Karpas-422 (cell line): Measurements from ENCODE around the gene CCNI2. TPM values are rescaled to one million over a fixed set of nuclear protein-coding genes. Genes with fewer than 3 reads are reported as not detected.

Source experiments
- DNase-seq: peaks from one replicate; pipeline ENCODE4 v3.0.0-alpha.2; 2015
- H2AFZ ChIP-seq: fragments of 200-600 bp; sonication (generic); 2 replicates; pipeline ENCODE4 v1.6.1; 2014; ENCODE audit warnings: antibody characterized with exemption, low read length, mixed read lengths
- H3K27ac ChIP-seq: fragments of 200-600 bp; sonication (generic); 2 replicates; pipeline ENCODE4 v1.5.1; 2014; ENCODE audit warnings: mild to moderate bottlenecking, low read length, moderate library complexity
- H3K27me3 ChIP-seq: fragments of 200-600 bp; sonication (generic); 2 replicates; pipeline ENCODE4 v1.6.1; 2014; ENCODE audit warnings: low read length, mixed read lengths
- H3K36me3 ChIP-seq: fragments of 200-600 bp; sonication (generic); 2 replicates; pipeline ENCODE4 v1.6.1; 2014; ENCODE audit warnings: low read length, mixed read lengths; ENCODE audit not compliant: insufficient read depth
- H3K4me1 ChIP-seq: fragments of 200-600 bp; sonication (generic); 2 replicates; pipeline ENCODE4 v1.6.1; 2014; ENCODE audit warnings: mild to moderate bottlenecking, low read length, mixed read lengths
- H3K4me2 ChIP-seq: fragments of 200-600 bp; sonication (generic); 2 replicates; pipeline ENCODE4 v1.6.1; 2014; ENCODE audit warnings: low read length, low read depth, mild to moderate bottlenecking; ENCODE audit not compliant: poor library complexity, severe bottlenecking
- H3K4me3 ChIP-seq: fragments of 200-600 bp; sonication (generic); 2 replicates; pipeline ENCODE4 v1.5.1; 2014; ENCODE audit warnings: mild to moderate bottlenecking, antibody characterized with exemption, low read length, mixed read lengths
- H3K79me2 ChIP-seq: fragments of 200-600 bp; sonication (generic); 2 replicates; pipeline ENCODE4 v1.6.1; 2014; ENCODE audit warnings: mild to moderate bottlenecking, low read length, mixed read lengths
- H3K9ac ChIP-seq: fragments of 200-600 bp; sonication (generic); 2 replicates; pipeline ENCODE4 v1.6.0; 2014; ENCODE audit warnings: low read length
- H3K9me2 ChIP-seq: fragments of 200-600 bp; sonication (generic), shearing (Covaris generic); replicated peaks from 2 replicates; pipeline ENCODE4 v1.6.0; 2014; ENCODE audit warnings: mild to moderate bottlenecking, low read length, moderate library complexity; ENCODE audit not compliant: insufficient read depth
- H3K9me3 ChIP-seq: fragments of 300-700, 200-600 bp; sonication (generic); 2 replicates; pipeline ENCODE4 v1.6.1; 2014; ENCODE audit warnings: low read length, mixed read lengths
- H4K20me1 ChIP-seq: fragments of 200-600 bp; sonication (generic); 2 replicates; pipeline ENCODE4 v1.6.1; 2014; ENCODE audit warnings: mild to moderate bottlenecking, antibody characterized with exemption, low read length, low read depth; ENCODE audit not compliant: insufficient read depth
- total RNA-seq: library from RNA; depleted of rRNA; stranded (reverse); fragments of >200 nt; shearing (Covaris generic); gene quantifications from 2 replicates; pipeline ENCODE4 v1.2.3, GENCODE V29; 2014; ENCODE audit warnings: low replicate concordance

Gene CCNI2
- total RNA-seq, 1 experiment from 2014 or later = 0.15 TPM

DNA sequence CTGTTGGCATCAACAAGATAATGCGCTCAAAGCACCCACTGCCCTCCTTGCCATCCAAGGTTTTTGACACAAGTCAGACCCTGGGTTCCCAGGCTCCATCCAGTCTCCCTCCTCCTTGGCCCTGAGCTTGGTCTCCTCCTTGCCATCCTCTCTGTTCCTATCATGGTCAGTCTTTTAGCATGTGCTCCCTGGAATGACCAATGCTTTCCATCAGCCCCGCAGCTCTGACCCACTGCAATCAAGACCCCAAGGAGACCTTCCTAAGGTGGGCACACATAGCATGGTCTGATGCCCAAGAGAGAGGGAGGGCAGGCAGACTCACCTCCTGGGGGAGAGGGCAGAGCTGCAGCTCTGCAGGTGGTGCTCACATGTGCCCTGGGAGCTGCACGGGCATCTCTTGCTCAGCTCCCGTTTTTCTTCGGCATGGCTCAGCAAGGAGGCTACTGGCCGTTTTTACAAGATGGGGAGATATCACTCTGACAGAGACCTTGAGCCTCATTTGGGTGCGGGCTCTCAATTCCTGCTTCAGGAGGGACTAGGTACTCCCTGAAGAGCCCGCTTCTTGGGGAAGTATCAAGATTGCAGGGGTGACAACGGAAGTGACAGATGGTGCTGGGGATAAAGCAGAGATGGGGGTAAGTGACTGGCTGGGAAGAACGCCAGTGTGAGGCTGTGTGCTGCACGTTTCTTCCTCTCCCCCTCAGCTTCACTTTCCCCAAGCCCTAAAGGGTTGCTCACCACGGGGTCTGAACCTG, 26.6 kb downstream of the CCNI2 start:
- no peak overlapping the region for H3K4me3 ChIP-seq
- DNase-seq = no peak
- H3K79me2 ChIP-seq = no peaks in the 10 kb centered on the region
- no peak overlapping the region for H2AFZ ChIP-seq
- H4K20me1 ChIP-seq = no peaks in the 10 kb centered on the region
- no peak overlapping the region for H3K4me2 ChIP-seq
- no peaks in the 10 kb centered on the region for H3K9me3 ChIP-seq
- no peak overlapping the region for H3K27ac ChIP-seq
- no peaks in the 10 kb centered on the region for H3K36me3 ChIP-seq
- no peaks in the 10 kb centered on the region; the same call in 1 of the 2 replicates for H3K27me3 ChIP-seq
- H3K9me2 ChIP-seq = no peaks in the 10 kb centered on the region
- no peak overlapping the region for H3K9ac ChIP-seq
- peaks cover 4% of the 10 kb centered on the region; the same call in 1 of the 2 replicates for H3K4me1 ChIP-seq

DNA sequence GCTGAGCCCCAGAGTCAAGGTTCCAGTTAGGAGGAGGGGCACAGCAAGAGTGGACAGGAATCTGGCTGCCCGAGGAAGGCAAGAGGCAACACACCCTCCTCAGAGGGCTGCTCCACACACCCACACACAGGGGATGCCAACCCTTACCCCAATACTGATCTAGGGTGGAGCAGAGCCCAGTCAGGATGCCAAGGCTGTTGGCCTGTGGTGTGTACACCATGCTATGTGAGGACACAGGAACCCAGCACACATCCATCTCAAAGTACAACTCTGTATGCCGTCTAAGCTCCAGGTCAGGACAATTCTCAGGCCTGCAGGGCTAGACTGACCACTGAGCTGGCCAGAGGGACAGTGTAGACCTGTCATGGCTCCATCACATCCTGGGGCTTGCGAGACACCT, 27.2 kb downstream of the CCNI2 start:
- Histone ChIP-seq H3K79me2 (no peaks in the 10 kb centered on the region), H2AFZ (no peak overlapping the region), H3K4me2 (no peak overlapping the region), H4K20me1 (no peaks in the 10 kb centered on the region), H3K4me3 (no peak overlapping the region), H3K9me2 (no peaks in the 10 kb centered on the region), H3K9ac (no peak overlapping the region), H3K27ac (no peak overlapping the region), H3K4me1 (peaks cover 4% of the 10 kb centered on the region; the same call in 1 of the 2 replicates), H3K9me3 (no peaks in the 10 kb centered on the region), H3K36me3 (no peaks in the 10 kb centered on the region), H3K27me3 (no peaks in the 10 kb centered on the region; the same call in 1 of the 2 replicates)
- DNase-seq = no peak

DNA sequence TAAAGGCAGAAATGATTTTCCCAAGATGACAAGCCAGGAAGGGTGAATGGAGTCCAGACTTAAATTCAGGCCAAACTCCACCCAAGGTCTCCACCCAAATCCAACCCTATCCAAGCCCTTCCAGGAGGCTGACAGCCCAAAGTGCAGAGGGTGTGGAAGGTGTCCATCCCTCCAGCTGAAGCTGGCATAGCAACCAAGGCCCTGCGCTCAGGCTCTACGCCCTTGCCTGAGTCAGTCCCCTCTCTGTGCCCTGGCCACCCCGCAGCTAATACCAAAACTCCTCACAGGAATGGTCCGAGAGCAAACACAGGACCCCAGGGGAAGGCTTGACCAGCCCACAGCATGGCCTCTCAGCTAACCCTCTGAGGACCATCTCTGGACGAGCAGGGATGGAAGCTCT, 27.7 kb downstream of the CCNI2 start:
- Histone ChIP-seq H3K4me3 (no peak overlapping the region), H3K4me1 (peaks cover 4% of the 10 kb centered on the region; the same call in 1 of the 2 replicates), H3K27me3 (no peaks in the 10 kb centered on the region; the same call in 1 of the 2 replicates), H3K9me3 (no peaks in the 10 kb centered on the region), H3K9me2 (no peaks in the 10 kb centered on the region), H3K79me2 (no peaks in the 10 kb centered on the region), H3K36me3 (no peaks in the 10 kb centered on the region), H2AFZ (no peak overlapping the region), H3K9ac (no peak overlapping the region), H3K27ac (no peak overlapping the region), H3K4me2 (no peak overlapping the region), H4K20me1 (no peaks in the 10 kb centered on the region)
- no peak for DNase-seq

DNA sequence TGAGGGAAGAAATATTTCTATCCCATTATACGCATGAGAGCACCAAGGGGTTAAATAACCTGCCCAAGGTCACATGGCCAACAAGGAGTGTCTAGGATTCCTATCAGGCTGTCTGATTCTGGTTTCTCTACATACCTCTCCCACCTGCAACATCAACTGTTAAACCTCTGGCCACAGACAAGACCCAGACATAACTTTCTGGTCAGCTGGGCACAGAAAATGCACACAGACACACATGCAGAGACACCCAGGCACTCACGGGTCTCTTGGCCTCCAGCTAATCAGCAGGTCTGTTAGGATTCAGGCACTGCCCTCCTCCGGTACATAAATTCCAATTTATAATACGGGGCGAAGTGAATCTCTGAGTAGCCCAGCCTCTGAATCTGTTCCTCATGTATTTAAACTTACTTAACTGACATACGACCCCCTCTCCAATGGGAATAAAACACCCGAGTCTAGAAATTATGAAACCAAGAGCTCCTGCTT, 28.3 kb downstream of the CCNI2 start:
- Histone ChIP-seq H3K4me3 (no peak overlapping the region), H3K36me3 (no peaks in the 10 kb centered on the region), H4K20me1 (no peaks in the 10 kb centered on the region), H3K27me3 (no peaks in the 10 kb centered on the region; the same call in 1 of the 2 replicates), H2AFZ (no peak overlapping the region), H3K4me1 (peaks cover 4% of the 10 kb centered on the region; the same call in 1 of the 2 replicates), H3K9me2 (no peaks in the 10 kb centered on the region), H3K9me3 (no peaks in the 10 kb centered on the region), H3K27ac (no peak overlapping the region), H3K4me2 (no peak overlapping the region), H3K9ac (no peak overlapping the region), H3K79me2 (no peaks in the 10 kb centered on the region)
- no peak for DNase-seq

DNA sequence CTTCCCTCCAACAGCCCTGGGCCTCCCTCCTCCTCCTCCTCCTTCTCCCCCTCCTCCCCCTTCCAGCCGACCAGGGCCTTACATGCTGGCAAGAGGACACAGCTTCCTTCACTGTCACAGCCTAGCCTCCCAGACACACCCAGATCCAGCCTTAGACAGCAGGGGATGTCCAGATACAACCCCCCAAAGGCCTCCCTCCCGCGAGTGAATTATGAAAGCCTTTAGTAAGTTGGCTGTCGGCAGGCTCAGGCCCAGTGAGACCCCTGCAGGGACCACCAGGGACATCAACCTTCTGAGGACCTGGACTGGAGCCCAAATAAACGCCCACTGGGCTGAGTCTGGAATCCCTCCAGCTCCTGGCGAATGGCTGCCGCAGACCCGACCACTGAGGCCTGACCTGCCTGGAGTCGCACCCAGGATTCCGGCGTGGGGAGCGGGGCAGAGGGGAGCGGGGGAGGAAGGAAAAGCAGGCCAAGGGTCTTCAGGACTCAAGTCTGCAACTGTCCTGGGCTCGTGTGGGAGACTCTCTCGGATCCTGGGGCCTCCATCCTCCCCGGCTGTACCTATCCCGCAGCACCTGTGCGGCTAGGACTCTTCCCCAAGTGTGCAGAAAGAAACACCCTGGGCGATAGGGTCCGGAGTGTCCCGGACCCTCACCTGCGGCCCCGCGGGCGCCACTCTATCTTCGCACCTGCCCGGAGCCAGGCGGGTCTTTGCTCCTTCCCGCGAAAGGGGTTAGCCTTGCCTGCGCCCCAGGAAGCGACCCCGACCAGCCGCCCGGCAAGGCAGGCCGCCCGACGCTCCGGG, 29.1 kb downstream of the CCNI2 start:
- Histone ChIP-seq H3K9me2 (no peaks in the 10 kb centered on the region), H3K79me2 (no peaks in the 10 kb centered on the region), H3K4me3 (peak overlapping the region; percentile 65; the same call in 1 of the 2 replicates), H4K20me1 (no peaks in the 10 kb centered on the region), H3K9ac (no peak overlapping the region), H3K27me3 (no peaks in the 10 kb centered on the region; the same call in 1 of the 2 replicates), H3K36me3 (no peaks in the 10 kb centered on the region), H3K9me3 (no peaks in the 10 kb centered on the region), H3K27ac (no peak overlapping the region), H3K4me2 (no peak overlapping the region), H2AFZ (no peak overlapping the region), H3K4me1 (peaks cover 4% of the 10 kb centered on the region; the same call in 1 of the 2 replicates)
- no peak for DNase-seq

DNA sequence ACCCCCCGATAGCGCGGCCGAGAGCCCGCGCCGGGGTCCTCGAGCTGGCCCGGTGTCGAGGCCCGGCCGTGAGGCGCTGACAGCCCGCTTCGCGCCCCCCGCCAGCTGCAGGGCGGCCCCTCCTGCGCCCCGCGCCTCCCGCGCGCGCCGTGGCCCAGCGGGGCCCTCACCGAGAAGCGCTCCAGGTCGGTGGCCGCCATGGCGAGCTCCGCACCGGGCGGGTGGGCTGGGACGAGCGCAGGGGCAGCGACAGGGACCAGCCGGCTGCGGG, 29.6 kb downstream of the CCNI2 start:
- no peak for DNase-seq

DNA sequence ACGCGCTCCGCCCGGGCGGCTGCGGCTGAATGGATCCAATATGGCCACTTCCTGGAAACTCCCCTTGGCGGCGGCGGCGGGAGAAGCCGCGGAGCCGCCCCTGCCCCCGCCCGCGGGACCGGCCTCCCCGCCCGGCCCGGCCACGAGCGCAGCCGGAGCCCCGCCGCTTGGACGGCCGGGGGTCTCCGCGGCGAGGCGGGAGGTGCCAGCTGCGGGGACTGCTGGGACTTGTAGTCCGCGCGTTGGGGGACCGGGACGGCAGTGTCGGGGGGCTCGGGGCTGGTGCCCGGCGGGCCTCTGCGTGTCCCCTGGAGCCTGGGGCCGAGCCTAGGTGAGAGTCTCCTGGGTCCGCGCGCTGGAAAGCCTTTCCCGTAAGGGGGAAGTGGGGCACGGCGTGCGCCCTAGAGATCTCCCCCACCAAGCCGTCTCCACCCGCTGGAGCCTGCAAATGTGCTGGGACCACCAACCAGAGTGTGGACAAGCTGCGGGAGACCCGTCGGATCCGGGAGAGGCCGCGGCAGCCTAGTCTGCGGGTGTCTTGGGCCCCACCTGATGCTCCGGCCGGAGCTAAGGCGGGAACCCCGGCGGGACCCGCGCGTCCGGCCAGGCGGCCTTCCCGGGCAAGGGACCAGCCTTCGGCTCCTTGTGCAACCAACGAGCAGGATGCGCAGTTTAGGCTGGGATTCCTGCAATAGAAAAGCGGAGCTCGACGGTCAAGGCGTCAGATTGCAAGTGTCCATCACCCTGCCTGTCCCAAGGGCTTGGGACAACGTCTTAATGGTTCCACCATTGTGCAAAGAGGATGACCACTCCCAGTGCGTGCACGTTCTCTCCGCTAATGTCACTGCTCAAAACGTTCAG, 30.2 kb downstream of the CCNI2 start, which contains the start of gene SEPTIN8:
Gene SEPTIN8, minus strand, starts transcription at position 31 of the 861 bp plus-strand sequence. CDS start 102 bp downstream, outside the sequence.
- Histone ChIP-seq H3K4me1 (peaks cover 4% of the 10 kb centered on the region; the same call in 1 of the 2 replicates), H3K9ac (peak within 1 kb of the TSS; percentile 56), H3K36me3 (no peaks in the 10 kb centered on the region), H3K4me3 (peak within 1 kb of the TSS; percentile 65; the same call in 1 of the 2 replicates), H3K27me3 (no peaks in the 10 kb centered on the region), H3K9me3 (no peaks in the 10 kb centered on the region), H4K20me1 (no peaks in the 10 kb centered on the region), H3K27ac (no peak within 1 kb of the TSS), H3K4me2 (peak within 1 kb of the TSS; percentile 59), H3K79me2 (no peaks in the 10 kb centered on the region), H2AFZ (peak within 1 kb of the TSS; percentile 84; the same call in 1 of the 2 replicates), H3K9me2 (no peaks in the 10 kb centered on the region)
- DNase-seq = peak; percentile 48

More for the DNA sequence above, 29.6 kb downstream of the CCNI2 start:
- H3K9ac ChIP-seq = peak overlapping the region; percentile 56
- no peak overlapping the region for H3K27ac ChIP-seq
- H3K4me2 ChIP-seq = peak overlapping the region; percentile 59
- H3K9me3 ChIP-seq = no peaks in the 10 kb centered on the region
- peaks cover 4% of the 10 kb centered on the region; the same call in 1 of the 2 replicates for H3K4me1 ChIP-seq
- no peaks in the 10 kb centered on the region for H3K9me2 ChIP-seq
- H3K79me2 ChIP-seq = no peaks in the 10 kb centered on the region
- no peaks in the 10 kb centered on the region for H3K36me3 ChIP-seq
- no peak overlapping the region for H2AFZ ChIP-seq
- no peaks in the 10 kb centered on the region; the same call in 1 of the 2 replicates for H3K27me3 ChIP-seq
- no peaks in the 10 kb centered on the region for H4K20me1 ChIP-seq
- peak overlapping the region; percentile 65; the same call in 1 of the 2 replicates for H3K4me3 ChIP-seq
